SK-N-MC (cell line): Measurements from ENCODE around the gene LSM4.

Source experiments
- EZH2 ChIP-seq: fragments of 200-600 bp; sonication (generic); IDR thresholded peaks from one replicate; pipeline ENCODE4 v1.6.1; 2017; ENCODE audit warnings: antibody characterized with exemption
- FOXP2 ChIP-seq: optimal IDR thresholded peaks from 2 replicates; pipeline ENCODE3; 2011; ENCODE audit warnings: mild to moderate bottlenecking, moderate library complexity; ENCODE audit not compliant: insufficient read depth; ENCODE audit errors: extremely low read length, control extremely low read depth
- POLR2AphosphoS5 ChIP-seq: IDR thresholded peaks from 2 replicates; pipeline ENCODE4 v1.6.1; 2012; ENCODE audit warnings: mild to moderate bottlenecking, low read depth, low read length, borderline replicate concordance

GRCh38 chr19:18311502-18312091 lies 11.3 kb downstream of the LSM4 start:
- TF ChIP-seq POLR2AphosphoS5 (no peak), EZH2 (no peak), FOXP2 (no peak)
